ENCODE measurements around the gene GAB2. TPM values are rescaled to one million over a fixed set of nuclear protein-coding genes. Genes with fewer than 3 reads are reported as not detected.

Gene GAB2
- total and polyA plus RNA-seq, 2 of the 4 experiments (the other 2 are of a cell fraction): 3.3 to 5.9 TPM

DNA sequence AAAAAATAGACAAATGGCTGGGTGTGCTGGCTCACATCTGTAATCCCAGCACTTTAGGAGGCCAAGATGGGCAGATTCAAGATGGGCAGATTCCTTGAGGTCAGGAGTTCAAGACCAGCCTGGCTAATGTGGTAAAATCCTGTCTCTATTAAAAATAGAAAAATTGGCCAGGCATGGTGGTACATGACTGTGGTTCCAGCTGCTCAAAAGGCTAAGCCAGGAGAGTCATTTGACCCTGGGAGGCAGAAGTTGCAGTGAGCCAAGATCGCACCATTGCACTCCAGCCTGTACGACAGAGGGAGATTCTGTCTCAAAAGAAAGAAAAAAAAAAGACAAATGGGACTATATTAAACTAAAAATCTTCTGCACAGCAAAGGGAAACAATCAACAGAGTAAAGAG is 173.5 kb downstream of the GAB2 start:
- 100% methylated on average over 1 of the region's 2 CpGs; no CpG with 5 or more reads in 1 of the 2 experiments for WGBS, 2 experiments (ENCODE audit: extremely low coverage in 2 of 2, insufficient read length in 1 of 2)
- H2AK9ac ChIP-seq (replicated peaks; ENCODE audit: low read depth, low read length, poor library complexity): no peak overlapping the region
- no TSS peak for BruUV-seq (replicated peaks)
- H3K4me2 ChIP-seq (ENCODE audit: low read depth, low read length): no peak overlapping the region
- no peak overlapping the region for H3K18ac ChIP-seq (ENCODE audit: low read depth, low read length)
- H2BK20ac ChIP-seq (ENCODE audit: low read depth, low read length): no peak overlapping the region
- H3K27ac ChIP-seq (ENCODE audit: insufficient read depth, low read length): no peak overlapping the region
- H2BK5ac ChIP-seq (ENCODE audit: low read depth, low read length, poor library complexity, severe bottlenecking): no peak overlapping the region
- H4K5ac ChIP-seq (ENCODE audit: low read depth, low read length): no peak overlapping the region
- H3K14ac ChIP-seq (replicated peaks; ENCODE audit: low read depth, low read length): no peak overlapping the region
- H3K56ac ChIP-seq (ENCODE audit: extremely low read depth, insufficient read depth, low read length): no peak overlapping the region
- H3K9me1 ChIP-seq (ENCODE audit: insufficient read depth, low read length): no peaks in the 10 kb centered on the region
- ATAC-seq (ENCODE audit: low read depth): no peak
- no peak for TF ChIP-seq FOS (IDR thresholded peaks at IDR 0.05; ENCODE audit: low read depth, low read length)
- in situ Hi-C loops (cut with MboI; ENCODE audit: low sequenced_read_pairs) (no loop called here), intact Hi-C loops (cut with micrococcal nuclease) (no loop called here), dilution Hi-C loops (cut with HindIII; ENCODE audit: low sequenced_read_pairs, unreplicated experiment) (no loop called here)
- H3K79me1 ChIP-seq (ENCODE audit: low read depth in 1 of 2, low read length in 2 of 2): peaks cover 0 to 4% of the 10 kb centered on the region in 2 experiments; a peak in 1 of 4 replicates
- no peak overlapping the region for H2AFZ ChIP-seq (replicated peaks; ENCODE audit: low read length, poor library complexity)
- 0 out of 2 replicates have a peak, but pooled peaks cover 5% of the 10 kb centered on the region for H3K9me3 ChIP-seq (ENCODE audit: control insufficient read depth, insufficient read depth, low read length)
- no peak overlapping the region for H2BK15ac ChIP-seq (ENCODE audit: low read depth, low read length)
- H4K20me1 ChIP-seq (ENCODE audit: insufficient read depth, low read length): peaks cover 3% of the 10 kb centered on the region; the same call in 1 of the 2 replicates
- no peaks in the 10 kb centered on the region for H3K4me1 ChIP-seq (ENCODE audit: control insufficient read depth, insufficient read depth, low read length)
- ChIA-PET CTCF (no interaction called here), POLR2A (ENCODE audit: unreplicated experiment) (no interaction called here)
- no peak overlapping the region for H2AK5ac ChIP-seq (ENCODE audit: low read depth, low read length)
- peaks cover 3% of the 10 kb centered on the region; the same call in 1 of the 2 replicates for H3K36me3 ChIP-seq (ENCODE audit: control insufficient read depth, insufficient read depth, low read length)
- H3K27me3 ChIP-seq (ENCODE audit: control insufficient read depth, insufficient read depth, low read length): no peaks in the 10 kb centered on the region
- no peak for DNase-seq
- H4K91ac ChIP-seq (ENCODE audit: insufficient read depth, low read depth, low read length): no peak overlapping the region
- no peak overlapping the region for H4K8ac ChIP-seq (ENCODE audit: low read depth in 2 of 2, low read length in 2 of 2)
- H3K4ac ChIP-seq (ENCODE audit: low read depth, low read length): no peak overlapping the region
- no peak overlapping the region for H3K23ac ChIP-seq (ENCODE audit: low read depth, low read length)
- no peak overlapping the region for H3K9ac ChIP-seq (ENCODE audit: low read depth, low read length)
- no peak overlapping the region for H2BK120ac ChIP-seq (ENCODE audit: low read depth, low read length)
- H3K4me3 ChIP-seq (ENCODE audit: insufficient read depth, low read depth, low read length): no peak overlapping the region

All from IMR-90 (cell line).